Tibial nerve (tissue), 4 donors: ENCODE results near the gene CDX1.

Experiments
- CTCF ChIP-seq, 5 experiments: fragments of 200-600 bp in 3 of 5; fragments of 450-650 bp in 2 of 5; sonication (generic) in 3 of 5; IDR thresholded peaks; one replicate each; pipeline ENCODE4 v1.5.1; 2016 to 2019; ENCODE audit warnings: antibody characterized with exemption in 5 of 5, mild to moderate bottlenecking in 3 of 5, moderate library complexity in 2 of 5
- EP300 ChIP-seq, 2 donors: sonication (generic); formaldehyde crosslinking; IDR thresholded peaks; one replicate each; pipeline ENCODE4 v1.6.1; 2017; ENCODE audit warnings: antibody characterized with exemption in 2 of 2, mild to moderate bottlenecking in 1 of 2
- POLR2A ChIP-seq, 2 donors: fragments of 450-650 bp; IDR thresholded peaks; one replicate each; pipeline ENCODE4 v1.6.1; 2017; ENCODE audit warnings: antibody characterized with exemption in 2 of 2, mild to moderate bottlenecking in 2 of 2, moderate library complexity in 2 of 2

- TF ChIP-seq EP300 (IDR thresholded peaks at IDR 0.05) (no peak), CTCF (IDR thresholded peaks at IDR 0.05) (no peak), POLR2A (IDR thresholded peaks at IDR 0.05) (no peak)
These were observed 40.2 kb upstream of the CDX1 start for GRCh38 chr5:150126199-150126920.
